Measurements from ENCODE around the gene LCA5.
"Not testable (repeated sequence)": the region's sequence is repeated elsewhere in the genome, so short reads cannot be mapped to it uniquely, and the experiment has no call there.

LCA5 gene

GRCh38 chr6:79467716-79468115 lies 69.5 kb downstream of the LCA5 start:
- no peak for DNase-seq (ENCODE audit: low spot score)

DNA sequence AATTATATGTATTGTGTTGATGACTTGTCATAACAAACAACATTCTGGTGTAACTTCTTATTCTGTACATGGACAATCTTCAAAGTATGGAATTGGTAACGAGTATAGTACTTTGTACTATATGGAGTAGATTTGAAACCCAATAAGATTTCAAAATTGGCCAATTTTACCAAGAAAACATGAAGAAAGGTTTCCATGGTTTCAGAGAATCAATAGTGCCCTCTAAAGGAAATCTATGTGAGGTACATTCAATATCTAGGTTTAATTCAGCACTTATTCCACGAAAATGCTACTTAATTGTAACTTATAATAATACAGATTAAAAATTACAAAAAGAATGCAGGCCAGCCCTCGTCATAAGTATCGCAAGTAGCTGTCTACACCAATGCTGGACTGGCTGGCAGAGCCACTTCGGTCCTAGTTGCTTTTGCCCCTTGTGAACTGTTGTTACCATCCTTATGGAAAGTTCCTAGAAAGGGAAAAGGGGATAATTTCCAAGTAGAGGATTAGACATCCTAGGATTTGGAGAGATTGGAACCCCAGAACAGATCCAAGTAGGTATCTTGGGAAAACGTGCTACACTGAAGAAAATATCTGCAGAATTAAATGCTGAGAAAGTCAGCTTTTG lies 70.9 kb downstream of the LCA5 start:
- DNase-seq (ENCODE audit: low spot score) = no peak

DNA sequence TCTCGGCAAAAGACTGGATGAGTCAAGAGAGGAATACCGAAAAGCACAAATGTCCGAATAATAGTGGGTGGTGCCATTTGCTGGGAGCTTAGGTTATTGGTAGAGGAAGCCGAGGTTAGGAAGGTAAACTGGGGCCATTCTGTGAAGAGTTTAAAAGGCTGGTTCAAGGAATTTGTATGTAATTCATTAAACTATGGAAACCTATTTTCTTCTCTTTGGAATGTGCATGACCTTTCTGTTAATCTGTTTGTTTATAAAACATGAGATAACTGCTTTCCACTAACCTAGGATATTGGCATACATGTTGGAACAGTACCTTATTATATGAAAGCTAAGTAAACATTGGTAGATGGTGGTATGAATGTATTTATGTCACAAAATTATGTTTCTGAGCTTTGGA lies 71.8 kb downstream of the LCA5 start:
- no peak for DNase-seq (ENCODE audit: low spot score)

DNA sequence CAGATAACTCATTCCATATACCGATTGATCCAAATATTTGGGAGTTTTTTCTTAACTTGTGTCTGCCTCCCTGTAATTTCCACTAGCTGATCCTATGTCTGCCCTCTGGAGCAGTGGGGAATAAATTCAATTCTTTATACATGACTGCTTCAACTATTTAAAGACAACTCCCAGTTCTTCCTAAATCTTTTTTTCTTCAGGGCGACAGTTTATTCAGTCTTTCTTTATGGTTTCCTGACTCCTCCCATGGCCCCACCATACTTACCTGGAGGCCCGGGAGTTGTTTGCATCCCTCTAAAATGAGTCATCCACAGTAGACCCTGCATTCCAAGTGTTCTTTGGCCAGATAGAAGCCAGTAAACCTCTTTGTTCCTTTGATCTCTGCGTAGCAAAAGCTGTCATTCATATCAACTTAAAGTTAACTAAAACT lies 73.6 kb downstream of the LCA5 start:
- no peak for DNase-seq (ENCODE audit: low spot score)

DNA sequence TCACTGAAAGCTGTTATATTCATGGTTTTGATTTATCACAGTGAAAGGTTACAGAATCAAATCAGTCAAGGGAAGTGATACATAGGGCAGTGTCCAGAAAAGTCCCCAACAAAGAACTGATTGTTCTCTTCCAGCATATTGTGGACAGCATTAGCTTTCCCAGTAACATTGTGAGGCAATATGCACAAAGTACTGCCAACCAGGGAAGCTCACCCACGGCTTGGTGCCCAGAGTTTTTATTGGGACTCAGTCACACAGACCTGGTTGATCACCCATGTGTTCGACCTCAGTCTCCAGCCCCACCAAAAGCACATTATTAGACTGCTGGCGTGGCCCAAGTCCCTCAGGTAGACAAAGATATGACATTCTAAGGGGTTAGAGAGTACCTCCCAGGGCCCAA lies 76.0 kb downstream of the LCA5 start:
- peak; percentile 46 for DNase-seq (ENCODE audit: low spot score)

DNA sequence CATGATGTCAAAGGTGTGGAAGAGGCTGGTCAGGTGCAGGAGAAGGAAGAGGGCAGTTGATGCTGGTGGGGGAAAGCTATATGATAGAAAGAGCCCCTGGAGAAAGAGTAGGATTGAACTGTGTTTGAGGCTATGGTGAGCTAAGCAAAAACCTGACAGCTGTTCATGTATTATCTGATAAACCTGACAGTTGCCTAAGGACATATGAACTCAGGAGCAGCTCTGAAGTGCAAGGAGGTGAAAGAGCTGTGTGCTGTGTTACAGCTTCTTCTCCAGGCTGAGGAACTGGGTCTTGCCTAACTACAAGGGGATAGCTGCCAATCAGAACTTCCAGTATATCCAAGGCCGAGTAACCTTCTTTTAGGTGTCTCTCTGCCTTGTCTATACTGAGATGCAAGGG lies 81.8 kb downstream of the LCA5 start:
- DNase-seq (ENCODE audit: low spot score) = no peak

GRCh38 chr6:79453558-79454042 lies 83.6 kb downstream of the LCA5 start:
- no peak for DNase-seq (ENCODE audit: low spot score)

DNA sequence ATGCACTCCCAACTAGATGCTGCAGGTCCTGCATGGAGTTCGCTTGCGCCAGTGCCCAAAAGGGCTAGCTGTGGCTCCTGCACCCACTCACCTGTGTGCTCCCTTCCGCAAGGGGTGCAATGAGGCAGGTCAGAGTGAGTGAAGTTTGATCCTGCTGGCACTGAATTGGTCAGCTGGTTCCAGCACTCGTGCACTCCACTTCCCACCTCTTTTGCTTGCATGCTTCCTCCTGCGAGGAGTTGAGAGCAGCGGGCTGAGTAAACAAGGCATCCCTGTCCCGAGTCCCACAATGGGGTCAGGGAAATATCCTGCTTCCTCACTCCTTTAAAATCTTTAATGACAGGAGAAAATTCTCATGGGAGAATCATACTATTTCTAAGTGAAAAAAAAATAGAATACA lies 86.2 kb downstream of the LCA5 start:
- no peak for DNase-seq (ENCODE audit: low spot score)

DNA sequence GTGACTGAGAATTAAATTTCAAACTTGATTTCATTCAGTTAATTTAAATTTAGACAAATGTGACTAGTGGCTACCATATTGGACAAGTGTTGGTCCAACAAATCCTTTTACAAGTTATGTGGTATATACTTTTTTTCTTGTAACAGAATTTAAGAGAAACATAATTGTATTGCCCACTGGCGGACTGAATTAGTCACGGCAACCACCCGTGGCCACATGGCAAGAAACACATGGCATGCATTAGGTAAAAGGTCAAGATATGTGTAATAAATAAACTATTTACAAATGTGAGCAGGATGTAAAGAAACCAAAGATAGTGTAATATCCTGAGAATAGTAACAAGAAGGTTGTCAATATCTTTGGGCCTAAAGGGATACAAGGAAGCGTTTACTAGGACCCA lies 91.2 kb downstream of the LCA5 start:
- DNase-seq (ENCODE audit: low spot score) = no peak

DNA sequence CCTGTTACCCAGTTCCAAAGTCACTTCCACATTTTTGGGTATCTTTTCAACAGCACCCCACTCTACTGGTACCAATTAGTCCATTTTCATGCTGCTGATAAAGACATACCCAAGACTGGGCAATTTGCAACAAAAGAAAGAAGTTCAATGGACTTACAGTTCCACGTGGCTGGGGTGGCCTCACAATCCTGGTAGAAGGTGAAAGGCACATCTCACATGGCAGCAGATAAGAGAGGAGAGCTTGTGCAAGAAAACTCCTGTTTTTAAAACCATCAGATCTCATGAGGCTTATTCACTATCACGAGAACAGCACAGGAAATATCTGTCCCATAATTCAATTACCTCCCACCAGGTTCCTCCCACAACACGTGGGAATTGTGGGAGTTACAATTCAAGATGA lies 93.4 kb downstream of the LCA5 start:
- not testable (repeated sequence) for DNase-seq (ENCODE audit: low spot score)

GRCh38 chr6:79441192-79441591 lies 96.0 kb downstream of the LCA5 start:
- DNase-seq (ENCODE audit: low spot score) = no peak

- no peak for DNase-seq (ENCODE audit: low spot score)
Observed at GRCh38 chr6:79440598-79440997, 96.6 kb downstream of the LCA5 start.

DNA sequence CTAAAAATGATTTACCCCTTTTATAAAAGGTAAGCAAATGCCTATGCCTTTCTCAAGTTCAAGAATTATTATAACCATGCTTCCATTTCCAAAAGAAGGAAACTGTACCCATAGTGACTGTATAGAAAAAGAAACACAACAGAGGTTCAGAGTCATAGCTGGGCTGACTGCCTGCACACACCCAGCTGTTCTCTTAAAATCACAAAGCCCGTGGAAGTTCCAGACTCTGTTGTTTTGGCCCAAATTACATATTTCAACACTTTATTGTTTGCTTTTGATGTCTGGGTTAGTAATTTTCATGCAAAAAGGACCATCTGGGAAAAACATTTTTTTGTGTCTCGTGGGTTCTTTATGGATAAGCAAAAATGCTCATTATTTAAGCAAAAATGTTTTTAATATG lies 99.2 kb downstream of the LCA5 start:
- DNase-seq (ENCODE audit: low spot score) = peak; percentile 24

GRCh38 chr6:79436241-79436640 lies 101.0 kb downstream of the LCA5 start:
- DNase-seq (ENCODE audit: low spot score) = no peak

DNA sequence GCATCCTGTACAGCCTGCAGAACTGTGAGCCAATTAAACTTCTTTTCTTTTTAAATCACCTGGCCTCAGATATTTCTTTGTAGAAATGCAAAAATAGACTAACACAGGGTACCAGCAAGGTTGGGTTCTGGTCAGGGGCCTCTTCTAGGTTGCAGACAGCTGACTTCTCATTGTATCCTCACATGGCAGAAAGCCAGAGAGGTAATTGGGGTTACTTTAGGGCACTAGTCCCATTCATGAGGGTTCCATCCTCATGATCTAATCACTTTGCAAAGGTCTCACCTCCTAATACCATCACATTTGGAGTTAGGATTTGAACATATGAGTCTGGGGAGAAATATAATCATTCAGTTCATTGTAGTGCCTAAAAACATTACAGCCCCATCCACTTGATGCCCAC lies 101.5 kb downstream of the LCA5 start:
- no peak for DNase-seq (ENCODE audit: low spot score)

Measured in Ammon's horn (tissue), 1 donor.